Measurements from ENCODE around the gene MR1.

MR1 gene

GRCh38 chr1:181089676-181090544 lies 56.1 kb downstream of the MR1 start:
- H3K27ac ChIP-seq, result peak overlapping the region; percentile 52
- TF ChIP-seq, protein P1, sequence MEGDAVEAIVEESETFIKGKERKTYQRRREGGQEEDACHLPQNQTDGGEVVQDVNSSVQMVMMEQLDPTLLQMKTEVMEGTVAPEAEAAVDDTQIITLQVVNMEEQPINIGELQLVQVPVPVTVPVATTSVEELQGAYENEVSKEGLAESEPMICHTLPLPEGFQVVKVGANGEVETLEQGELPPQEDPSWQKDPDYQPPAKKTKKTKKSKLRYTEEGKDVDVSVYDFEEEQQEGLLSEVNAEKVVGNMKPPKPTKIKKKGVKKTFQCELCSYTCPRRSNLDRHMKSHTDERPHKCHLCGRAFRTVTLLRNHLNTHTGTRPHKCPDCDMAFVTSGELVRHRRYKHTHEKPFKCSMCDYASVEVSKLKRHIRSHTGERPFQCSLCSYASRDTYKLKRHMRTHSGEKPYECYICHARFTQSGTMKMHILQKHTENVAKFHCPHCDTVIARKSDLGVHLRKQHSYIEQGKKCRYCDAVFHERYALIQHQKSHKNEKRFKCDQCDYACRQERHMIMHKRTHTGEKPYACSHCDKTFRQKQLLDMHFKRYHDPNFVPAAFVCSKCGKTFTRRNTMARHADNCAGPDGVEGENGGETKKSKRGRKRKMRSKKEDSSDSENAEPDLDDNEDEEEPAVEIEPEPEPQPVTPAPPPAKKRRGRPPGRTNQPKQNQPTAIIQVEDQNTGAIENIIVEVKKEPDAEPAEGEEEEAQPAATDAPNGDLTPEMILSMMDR (conservative IDR thresholded peaks at IDR 0.05), result no peak

DNA sequence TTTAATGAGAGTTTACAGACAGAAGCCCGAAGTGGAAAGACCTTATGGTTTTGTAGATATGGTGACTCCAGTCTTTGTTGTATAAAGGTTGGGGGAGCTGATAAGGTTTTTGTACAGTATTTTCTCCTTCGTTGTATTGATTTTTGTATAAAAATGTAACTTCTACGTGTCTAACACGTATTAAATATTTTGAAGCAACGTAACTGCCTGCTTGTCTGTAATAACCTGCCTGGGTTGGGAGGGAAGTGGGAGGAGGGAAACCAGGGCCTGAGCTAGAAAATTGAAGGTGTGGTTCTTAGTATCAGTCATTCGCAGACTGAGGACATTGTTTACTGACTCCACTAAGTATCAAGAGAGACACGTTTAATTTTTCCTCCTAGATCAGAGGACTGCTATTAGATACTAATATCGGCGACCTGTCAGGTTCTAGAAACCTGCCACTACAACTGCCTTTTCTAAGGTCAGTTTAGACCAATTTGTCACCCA lies 56.9 kb downstream of the MR1 start:
- H3K27ac ChIP-seq, result no peak overlapping the region

GRCh38 chr1:181091309-181092040 lies 57.7 kb downstream of the MR1 start:
- H3K27ac ChIP-seq, result no peak overlapping the region
- TF ChIP-seq, protein P1 (conservative IDR thresholded peaks at IDR 0.05), result no peak

More for the DNA sequence above, 56.9 kb downstream of the MR1 start:
- TF ChIP-seq, protein P1 (conservative IDR thresholded peaks at IDR 0.05), result no peak

DNA sequence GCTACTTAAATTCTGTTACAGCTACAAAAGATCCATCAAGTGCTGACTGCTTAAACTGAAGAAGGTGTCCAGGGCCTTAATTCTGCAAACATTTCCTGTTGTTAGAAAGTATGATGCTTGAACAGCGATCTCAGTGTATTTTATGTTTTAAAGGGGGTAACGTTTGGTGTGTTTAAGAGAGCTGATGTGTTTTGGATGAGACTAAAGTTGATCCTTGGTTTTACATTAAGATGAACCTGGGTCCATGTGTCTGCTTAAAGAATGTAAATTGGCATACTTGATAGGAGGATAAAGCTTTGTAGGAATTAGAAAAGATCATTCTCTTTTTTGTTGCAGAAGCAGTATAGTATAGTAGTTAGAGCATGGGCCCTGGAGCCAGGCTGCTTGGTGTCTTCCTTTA lies 58.3 kb downstream of the MR1 start:
- H3K27ac ChIP-seq, result no peak overlapping the region

DNA sequence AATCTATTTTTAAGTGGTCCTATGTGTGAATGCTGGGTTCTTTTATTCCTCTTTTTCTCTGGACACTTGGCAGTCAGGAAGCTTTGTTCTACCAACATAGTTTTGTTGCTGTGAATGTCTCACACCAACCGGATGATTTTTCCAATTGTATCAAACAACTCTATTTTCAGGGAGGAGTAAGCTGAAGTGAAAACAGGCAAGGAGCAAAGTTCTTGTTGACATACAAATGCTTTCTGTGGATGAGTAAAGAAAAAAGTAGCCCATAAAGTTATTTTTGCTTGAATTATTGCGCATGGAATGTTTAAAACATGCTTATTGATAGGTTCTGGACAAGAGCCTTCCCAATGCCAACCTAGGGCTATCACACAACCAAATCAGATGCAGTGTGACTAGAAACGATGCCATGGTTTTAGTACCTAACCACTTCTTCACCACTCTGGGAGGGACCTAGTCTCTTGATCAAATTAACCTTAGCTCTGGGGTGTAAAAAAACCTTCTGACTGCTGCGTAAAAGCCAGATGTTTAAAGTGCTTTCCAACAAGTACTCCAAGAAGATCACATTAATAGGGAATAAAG lies 59.2 kb downstream of the MR1 start:
- H3K27ac ChIP-seq, result no peak overlapping the region
- TF ChIP-seq, protein P1 (conservative IDR thresholded peaks at IDR 0.05), result no peak

More for the DNA sequence above, 58.3 kb downstream of the MR1 start:
- TF ChIP-seq, protein P1 (conservative IDR thresholded peaks at IDR 0.05), result no peak

DNA sequence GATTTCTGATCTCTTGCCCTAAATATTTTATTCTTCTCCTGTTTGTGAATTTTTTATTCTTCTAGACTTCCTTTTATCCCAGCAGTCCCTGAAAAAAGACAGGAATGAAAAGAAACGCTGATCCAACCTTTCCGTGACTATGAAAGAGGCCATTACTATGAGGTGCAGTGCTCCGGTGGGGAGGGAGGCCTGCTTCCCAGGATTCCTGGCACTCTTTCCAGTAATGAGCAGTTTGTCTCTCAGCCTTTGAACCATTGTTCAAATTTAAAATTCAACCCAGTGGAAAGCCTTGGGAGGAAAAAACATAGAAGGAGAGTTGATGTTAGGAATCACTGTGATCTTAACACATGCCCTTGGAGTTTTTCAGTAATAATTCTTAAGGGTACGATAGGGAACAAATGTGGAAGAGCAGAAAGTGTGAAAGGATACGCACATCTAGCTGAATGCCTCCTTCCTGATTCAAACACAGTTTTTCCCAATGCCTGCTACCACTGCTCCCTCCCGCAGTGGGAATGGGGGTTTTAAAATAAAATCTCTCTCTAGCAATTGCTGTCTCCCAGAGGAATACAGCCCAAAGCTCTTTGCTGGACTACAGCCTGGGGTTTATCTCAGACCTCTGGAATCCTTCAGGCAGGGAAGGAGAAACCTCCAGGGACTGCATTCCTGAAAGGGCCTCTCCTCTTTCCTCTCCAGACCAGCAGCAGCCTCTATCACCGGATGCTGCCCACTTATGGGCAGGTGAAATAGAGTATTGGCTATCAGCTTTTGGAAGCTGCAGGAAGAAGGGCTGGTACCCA lies 60.8 kb downstream of the MR1 start:
- TF ChIP-seq, protein P1 (conservative IDR thresholded peaks at IDR 0.05), result no peak
- no peak overlapping the region for H3K27ac ChIP-seq

All from VCaP (cell line).